ENCODE data around the gene MED17. TPM values are rescaled to one million over a fixed set of nuclear protein-coding genes. Genes with fewer than 3 reads are reported as not detected.

MED17 gene
- total and polyA plus RNA-seq, 2 of the 13 experiments (the other 11 are each of a cell fraction or from before 2014, with no cell fraction given): 23.1 to 37.0 TPM

DNA sequence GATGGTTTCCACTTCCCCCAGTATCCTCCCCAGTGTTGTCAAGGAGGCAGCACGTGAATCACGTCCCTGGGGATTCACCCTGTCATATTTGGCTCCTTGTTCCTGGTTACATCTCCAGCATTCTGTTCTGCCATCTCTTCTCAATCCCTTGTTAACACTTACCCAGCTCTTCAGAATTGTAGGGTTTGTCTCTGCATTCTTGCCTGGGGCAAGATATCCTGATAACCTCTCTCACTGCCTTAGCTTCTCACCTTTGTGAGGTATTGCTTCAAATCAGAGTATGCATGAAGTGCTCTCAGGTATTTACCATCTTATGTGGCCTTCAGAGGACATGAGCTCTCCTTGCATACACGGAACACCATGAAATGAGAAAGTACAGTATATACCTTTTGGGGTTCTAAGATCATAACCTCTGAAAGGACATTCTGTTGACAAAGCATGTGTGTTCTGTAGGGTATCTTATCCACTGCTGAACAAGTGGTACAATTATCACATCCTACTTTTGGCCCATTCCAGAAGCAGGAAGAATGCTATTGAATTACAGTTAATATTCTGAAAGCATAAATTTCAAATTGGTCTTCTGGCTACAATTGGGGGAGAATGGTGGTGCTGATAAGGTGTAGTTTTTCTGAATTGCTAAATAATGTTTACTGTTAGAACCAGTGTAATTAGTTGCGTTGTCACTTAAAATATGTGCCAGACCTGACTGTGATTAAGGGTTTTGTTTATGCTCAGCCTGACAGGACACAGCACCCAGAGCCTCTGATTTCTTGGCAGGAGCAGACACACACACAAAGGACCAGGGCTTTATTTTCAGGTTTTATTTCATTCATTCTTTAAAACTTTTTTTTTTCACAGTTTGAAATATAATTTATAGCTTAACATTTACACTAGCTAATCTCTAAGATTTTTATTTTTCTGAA, 33.6 kb downstream of the MED17 start:
- Histone ChIP-seq H3K79me2 (ENCODE audit: insufficient read depth, low read length) (no peaks in the 10 kb centered on the region), H3K27me3 (ENCODE audit: control insufficient read depth in 1 of 2, insufficient read depth in 2 of 2, low read length in 2 of 2) (no peaks in the 10 kb centered on the region), H3K36me3 (replicated peaks in 1 of 2; ENCODE audit: control insufficient read depth in 1 of 2, insufficient read depth in 2 of 2, low read length in 2 of 2) (peaks cover 2 to 17% of the 10 kb centered on the region in 2 experiments; a peak in 3 of 5 replicates), H2AFZ (ENCODE audit: low read length) (no peak overlapping the region), H3K9me3 (ENCODE audit: low read length) (no peaks in the 10 kb centered on the region), H3K4me3 (replicated peaks in 1 of 3; ENCODE audit: insufficient read depth in 1 of 3, low read depth in 2 of 3, low read length in 3 of 3) (no peak overlapping the region), H3K4me2 (ENCODE audit: low read depth, low read length) (no peak overlapping the region), H3K4me1 (ENCODE audit: insufficient read depth, low read length) (peaks cover 28% of the 10 kb centered on the region), H4K20me1 (ENCODE audit: insufficient read depth, low read length) (no peaks in the 10 kb centered on the region), H3K9ac (ENCODE audit: insufficient read depth, low read depth, low read length) (no peak overlapping the region), H3K27ac (ENCODE audit: extremely low read length, insufficient read depth, low read length) (no peak overlapping the region)
- TF ChIP-seq HNRNPK (IDR thresholded peaks at IDR 0.05; ENCODE audit: low read depth, low read length, poor library complexity, severe bottlenecking): no peak
- no peak for TF ChIP-seq SP4 (CRISPR knock-in tag; IDR thresholded peaks at IDR 0.05)
- no peak for TF ChIP-seq FOXK1 (CRISPR knock-in tag; IDR thresholded peaks at IDR 0.05; ENCODE audit: borderline replicate concordance, low read depth)
- no peak for TF ChIP-seq MAFF (IDR thresholded peaks at IDR 0.05; ENCODE audit: low read depth, low read length)
- no peak for TF ChIP-seq NR3C1 (CRISPR knock-in tag; IDR thresholded peaks at IDR 0.05)
- no peak for TF ChIP-seq KLF12 (CRISPR knock-in tag; IDR thresholded peaks at IDR 0.05; ENCODE audit: borderline replicate concordance)
- ATAC-seq (no peak), DNase-seq (ENCODE audit: low spot score) (no peak), FAIRE-seq (no peak)
- no TSS peak for BruUV-seq (replicated peaks)
- POLR2A ChIA-PET: interaction anchor here (0.8 kb wide), 1 partner anchor 34 kb away, joined by 3 read pairs; the partner anchor contains the start of gene MED17
- intact Hi-C loops (cut with micrococcal nuclease; ENCODE audit: unreplicated experiment) (no loop called here), in situ Hi-C loops (cut with HindIII; ENCODE audit: extremely low pct_ligation_motif_present, low pct_unique_long_range_greater_than_20kb) (no loop called here)
- WGBS (ENCODE audit: low lambda C conversion rate): 93% methylated on average over 4 of the region's 4 CpGs
- CTCF ChIA-PET (ENCODE audit: low intra/inter-chr PET ratio, low total read pairs): no interaction called here

All from HepG2 (cell line).